ENCODE results near the gene FNIP2.

DNA sequence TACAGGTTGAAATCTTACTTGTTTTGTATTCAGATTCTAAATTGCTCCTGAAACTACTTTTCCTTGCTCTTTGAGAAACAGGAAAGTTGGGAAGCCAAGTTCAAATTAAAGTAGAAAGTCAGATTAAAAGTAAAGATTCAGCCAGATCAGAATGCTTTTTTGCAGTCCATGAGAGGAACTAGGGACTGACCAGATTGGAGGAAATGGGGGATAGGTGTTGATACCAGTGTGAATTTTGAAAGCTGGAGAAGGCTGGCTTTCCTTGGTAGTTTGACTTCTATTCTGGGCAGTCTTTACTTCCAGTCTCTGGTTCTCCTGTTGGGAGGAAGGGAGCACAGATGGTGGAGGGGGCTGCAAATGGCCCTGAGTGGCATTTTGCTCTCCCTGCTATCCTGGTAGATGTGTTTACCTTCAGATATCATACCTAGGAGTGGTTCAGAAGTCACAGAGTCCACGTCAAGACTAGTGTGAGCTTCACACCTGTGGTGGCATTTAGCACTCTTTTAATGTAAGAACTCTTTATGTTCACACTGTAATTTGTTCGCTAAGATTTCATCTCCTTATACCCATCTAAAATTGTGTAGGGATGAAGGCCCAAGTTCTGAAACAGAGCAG, 68.8 kb downstream of the FNIP2 start:
- TF ChIP-seq POLR2A (IDR thresholded peaks at IDR 0.05) (no peak), POLR2AphosphoS5 (IDR thresholded peaks at IDR 0.05; ENCODE audit: insufficient read depth in 1 of 2, low read depth in 1 of 2) (no peak)
- TF ChIP-seq, protein P1, sequence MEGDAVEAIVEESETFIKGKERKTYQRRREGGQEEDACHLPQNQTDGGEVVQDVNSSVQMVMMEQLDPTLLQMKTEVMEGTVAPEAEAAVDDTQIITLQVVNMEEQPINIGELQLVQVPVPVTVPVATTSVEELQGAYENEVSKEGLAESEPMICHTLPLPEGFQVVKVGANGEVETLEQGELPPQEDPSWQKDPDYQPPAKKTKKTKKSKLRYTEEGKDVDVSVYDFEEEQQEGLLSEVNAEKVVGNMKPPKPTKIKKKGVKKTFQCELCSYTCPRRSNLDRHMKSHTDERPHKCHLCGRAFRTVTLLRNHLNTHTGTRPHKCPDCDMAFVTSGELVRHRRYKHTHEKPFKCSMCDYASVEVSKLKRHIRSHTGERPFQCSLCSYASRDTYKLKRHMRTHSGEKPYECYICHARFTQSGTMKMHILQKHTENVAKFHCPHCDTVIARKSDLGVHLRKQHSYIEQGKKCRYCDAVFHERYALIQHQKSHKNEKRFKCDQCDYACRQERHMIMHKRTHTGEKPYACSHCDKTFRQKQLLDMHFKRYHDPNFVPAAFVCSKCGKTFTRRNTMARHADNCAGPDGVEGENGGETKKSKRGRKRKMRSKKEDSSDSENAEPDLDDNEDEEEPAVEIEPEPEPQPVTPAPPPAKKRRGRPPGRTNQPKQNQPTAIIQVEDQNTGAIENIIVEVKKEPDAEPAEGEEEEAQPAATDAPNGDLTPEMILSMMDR (IDR thresholded peaks at IDR 0.05), result no peak

Data from vagina (tissue), 2 donors.